ENCODE measurements around the gene ALDOB. TPM values are rescaled to one million over a fixed set of nuclear protein-coding genes. Genes with fewer than 3 reads are reported as not detected.

Gene ALDOB
- total RNA-seq, 1 donor from 2014 or later: not detected

GRCh38 chr9:101417389-101417788 is 18.2 kb downstream of the ALDOB start:
- Mint-ChIP-seq H3K27me3 (ENCODE audit: unreplicated experiment) (peaks cover 4% of the 10 kb centered on the region), H3K4me3 (ENCODE audit: unreplicated experiment) (no peak overlapping the region), H3K27ac (ENCODE audit: unreplicated experiment) (no peak overlapping the region), H3K9me3 (ENCODE audit: unreplicated experiment) (no peaks in the 10 kb centered on the region), H3K36me3 (ENCODE audit: unreplicated experiment) (peaks cover 21% of the 10 kb centered on the region), H3K4me1 (ENCODE audit: low read depth, unreplicated experiment) (peaks cover 2% of the 10 kb centered on the region)
- DNase-seq: no peak
- TF ChIP-seq CTCF (IDR thresholded peaks at IDR 0.05; ENCODE audit: partially characterized antibody, unreplicated experiment): no peak

- peaks cover 27% of the 10 kb centered on the region for H3K36me3 Mint-ChIP-seq (ENCODE audit: unreplicated experiment)
- no peaks in the 10 kb centered on the region for H3K27me3 Mint-ChIP-seq (ENCODE audit: unreplicated experiment)
- no peaks in the 10 kb centered on the region for H3K4me1 Mint-ChIP-seq (ENCODE audit: low read depth, unreplicated experiment)
- TF ChIP-seq CTCF (IDR thresholded peaks at IDR 0.05; ENCODE audit: partially characterized antibody, unreplicated experiment): no peak
- H3K4me3 Mint-ChIP-seq (ENCODE audit: unreplicated experiment): no peak overlapping the region
- no peak for DNase-seq
- peaks cover 4% of the 10 kb centered on the region for H3K9me3 Mint-ChIP-seq (ENCODE audit: unreplicated experiment)
- H3K27ac Mint-ChIP-seq (ENCODE audit: unreplicated experiment): no peak overlapping the region
Measured at GRCh38 chr9:101415578-101415977, 20.0 kb downstream of the ALDOB start.

GRCh38 chr9:101414839-101415238 is 20.7 kb downstream of the ALDOB start:
- Mint-ChIP-seq H3K4me3 (ENCODE audit: unreplicated experiment) (no peak overlapping the region), H3K27ac (ENCODE audit: unreplicated experiment) (no peak overlapping the region), H3K9me3 (ENCODE audit: unreplicated experiment) (peaks cover 4% of the 10 kb centered on the region), H3K27me3 (ENCODE audit: unreplicated experiment) (peaks cover 1% of the 10 kb centered on the region), H3K4me1 (ENCODE audit: low read depth, unreplicated experiment) (no peaks in the 10 kb centered on the region), H3K36me3 (ENCODE audit: unreplicated experiment) (peaks cover 31% of the 10 kb centered on the region)
- DNase-seq: no peak
- TF ChIP-seq CTCF (IDR thresholded peaks at IDR 0.05; ENCODE audit: partially characterized antibody, unreplicated experiment): no peak

GRCh38 chr9:101409079-101409477 is 26.5 kb downstream of the ALDOB start:
- no peak for TF ChIP-seq CTCF (IDR thresholded peaks at IDR 0.05; ENCODE audit: partially characterized antibody, unreplicated experiment)
- Mint-ChIP-seq H3K36me3 (ENCODE audit: unreplicated experiment) (peaks cover 71% of the 10 kb centered on the region), H3K27ac (ENCODE audit: unreplicated experiment) (no peak overlapping the region), H3K4me3 (ENCODE audit: unreplicated experiment) (no peak overlapping the region), H3K9me3 (ENCODE audit: unreplicated experiment) (peaks cover 29% of the 10 kb centered on the region), H3K4me1 (ENCODE audit: low read depth, unreplicated experiment) (no peaks in the 10 kb centered on the region), H3K27me3 (ENCODE audit: unreplicated experiment) (peaks cover 1% of the 10 kb centered on the region)
- no peak for DNase-seq

- H3K27me3 Mint-ChIP-seq (ENCODE audit: unreplicated experiment): peaks cover 1% of the 10 kb centered on the region
- H3K36me3 Mint-ChIP-seq (ENCODE audit: unreplicated experiment): peaks cover 75% of the 10 kb centered on the region
- H3K4me3 Mint-ChIP-seq (ENCODE audit: unreplicated experiment): no peak overlapping the region
- peaks cover 29% of the 10 kb centered on the region for H3K9me3 Mint-ChIP-seq (ENCODE audit: unreplicated experiment)
- H3K27ac Mint-ChIP-seq (ENCODE audit: unreplicated experiment): no peak overlapping the region
- no peak for TF ChIP-seq CTCF (IDR thresholded peaks at IDR 0.05; ENCODE audit: partially characterized antibody, unreplicated experiment)
- no peak for DNase-seq
- no peaks in the 10 kb centered on the region for H3K4me1 Mint-ChIP-seq (ENCODE audit: low read depth, unreplicated experiment)
Measured at GRCh38 chr9:101408374-101409078, 27.0 kb downstream of the ALDOB start.
